Naive B cell (primary cell): Measurements from ENCODE around the gene TFF3. TPM values are rescaled to one million over a fixed set of nuclear protein-coding genes. Genes with fewer than 3 reads are reported as not detected.
A peak's percentile ranks its signal among the peaks of the same experiment; 100 is the strongest.

Experiments
- ATAC-seq, 2 donors: fragments of 150-1000 bp; cut with Tn5 transposase; 2 replicates each; pipeline ENCODE4 v1.10.0; 2021; ENCODE audit warnings: low read depth in 2 of 2, mild to moderate bottlenecking in 2 of 2, moderate library complexity in 2 of 2
- DNase-seq: peaks from one replicate; pipeline ENCODE4 v3.0.0; 2022
- H3K27ac Mint-ChIP-seq, 6 donors: one replicate each; pipeline ENCODE4 v1.8.0; 2020 to 2022; ENCODE audit warnings: mild to moderate bottlenecking in 6 of 6, mixed read lengths in 6 of 6, moderate library complexity in 5 of 6, inconsistent platforms in 2 of 6
- H3K27me3 Mint-ChIP-seq, 3 donors: one replicate each; pipeline ENCODE4 v1.8.0; 2021 to 2022; ENCODE audit warnings: mixed read lengths in 3 of 3, mild to moderate bottlenecking in 1 of 3
- H3K36me3 Mint-ChIP-seq, 2 donors: one replicate each; pipeline ENCODE4 v1.8.0; 2020 to 2022; ENCODE audit warnings: mixed read lengths in 2 of 2, inconsistent platforms in 1 of 2, mild to moderate bottlenecking in 1 of 2
- H3K4me1 Mint-ChIP-seq, 3 donors: one replicate each; pipeline ENCODE4 v1.8.0; 2020 to 2022; ENCODE audit warnings: mixed read lengths in 3 of 3, inconsistent platforms in 1 of 3, mild to moderate bottlenecking in 1 of 3, moderate library complexity in 1 of 3
- H3K4me3 Mint-ChIP-seq, 8 donors: one replicate each; pipeline ENCODE4 v1.8.0; 2020 to 2022; ENCODE audit warnings: mild to moderate bottlenecking in 8 of 8, mixed read lengths in 8 of 8, moderate library complexity in 8 of 8, inconsistent platforms in 2 of 8
- H3K9me3 Mint-ChIP-seq, 7 donors: one replicate each; pipeline ENCODE4 v1.8.0; 2020 to 2022; ENCODE audit warnings: mixed read lengths in 7 of 7, mild to moderate bottlenecking in 5 of 7, inconsistent platforms in 2 of 7, moderate library complexity in 1 of 7
- polyA plus RNA-seq, 6 donors: library from polyadenylated mRNA; unstranded; fragments of 300-500 nt; fragmentation: Illumina TruSeq; gene quantifications; one replicate each; pipeline ENCODE4 v1.2.3, GENCODE V29; 2021; ENCODE audit warnings: low read depth in 6 of 6

TFF3 gene
- polyA plus RNA-seq, 6 donors from 2014 or later: not detected

- H3K27me3 Mint-ChIP-seq: peaks cover 0 to 30% (median 6%) of the 10 kb centered on the region in 3 donors
Measured at GRCh38 chr21:42312626-42313104, 2.5 kb downstream of the TFF3 start.

GRCh38 chr21:42311816-42312625 lies 3.2 kb downstream of the TFF3 start:
- Mint-ChIP-seq H3K4me3 (no peak overlapping the region), H3K27ac (no peak overlapping the region), H3K4me1 (peaks cover 0 to 10% (median 5%) of the 10 kb centered on the region in 3 donors), H3K9me3 (no peaks in the 10 kb centered on the region), H3K36me3 (no peaks in the 10 kb centered on the region), H3K27me3 (peaks cover 3 to 32% (median 9%) of the 10 kb centered on the region in 3 donors)
- ATAC-seq: no peak
- no peak for DNase-seq

More at GRCh38 chr21:42312626-42313104, 2.5 kb downstream of the TFF3 start:
- Mint-ChIP-seq H3K4me3 (no peak overlapping the region), H3K9me3 (no peaks in the 10 kb centered on the region), H3K4me1 (peaks cover 0 to 10% (median 7%) of the 10 kb centered on the region in 3 donors), H3K36me3 (no peaks in the 10 kb centered on the region), H3K27ac (no peak overlapping the region)
- ATAC-seq (no peak), DNase-seq (no peak)

GRCh38 chr21:42311160-42311559 lies 4.0 kb downstream of the TFF3 start:
- ATAC-seq (no peak), DNase-seq (no peak)
- H3K36me3 Mint-ChIP-seq: no peaks in the 10 kb centered on the region
- H3K4me1 Mint-ChIP-seq: peaks cover 0 to 10% (median 5%) of the 10 kb centered on the region in 3 donors
- H3K4me3 Mint-ChIP-seq: no peak overlapping the region
- no peaks in the 10 kb centered on the region for H3K9me3 Mint-ChIP-seq
- peaks cover 9 to 40% (median 9%) of the 10 kb centered on the region in 3 donors for H3K27me3 Mint-ChIP-seq
- H3K27ac Mint-ChIP-seq: no peak overlapping the region

- H3K27ac Mint-ChIP-seq: peak overlapping the region in 3 of 6 donors; percentile 51 to 74 (median 52)
- no peak for DNase-seq
Measured at GRCh38 chr21:42310411-42311001, 4.7 kb downstream of the TFF3 start.

GRCh38 chr21:42309753-42310213 lies 5.4 kb downstream of the TFF3 start:
- peak; percentile 61 for DNase-seq
- H3K9me3 Mint-ChIP-seq: no peaks in the 10 kb centered on the region
- peaks cover 9 to 46% (median 9%) of the 10 kb centered on the region in 3 donors for H3K27me3 Mint-ChIP-seq
- peak overlapping the region in 1 of 8 donors; percentile 18 for H3K4me3 Mint-ChIP-seq
- H3K27ac Mint-ChIP-seq: peak overlapping the region in 2 of 6 donors; percentile 62 to 74
- ATAC-seq: peak; percentile 72 to 80
- H3K36me3 Mint-ChIP-seq: no peaks in the 10 kb centered on the region
- peaks cover 0 to 10% (median 5%) of the 10 kb centered on the region in 3 donors for H3K4me1 Mint-ChIP-seq

More at GRCh38 chr21:42310411-42311001, 4.7 kb downstream of the TFF3 start:
- no peak for ATAC-seq
- Mint-ChIP-seq H3K9me3 (no peaks in the 10 kb centered on the region), H3K27me3 (peaks cover 9 to 46% (median 9%) of the 10 kb centered on the region in 3 donors), H3K4me1 (peaks cover 0 to 10% (median 5%) of the 10 kb centered on the region in 3 donors), H3K4me3 (no peak overlapping the region), H3K36me3 (no peaks in the 10 kb centered on the region)

- H3K27me3 Mint-ChIP-seq: peaks cover 9 to 46% (median 9%) of the 10 kb centered on the region in 3 donors
- peak overlapping the region in 1 of 6 donors; percentile 74 for H3K27ac Mint-ChIP-seq
- no peak for DNase-seq
- no peak for ATAC-seq
- H3K36me3 Mint-ChIP-seq: no peaks in the 10 kb centered on the region
- peaks cover 0 to 10% (median 5%) of the 10 kb centered on the region in 3 donors for H3K4me1 Mint-ChIP-seq
- H3K9me3 Mint-ChIP-seq: no peaks in the 10 kb centered on the region
- peak overlapping the region in 1 of 8 donors; percentile 18 for H3K4me3 Mint-ChIP-seq
Measured at GRCh38 chr21:42308914-42309752, 6.1 kb downstream of the TFF3 start.

- Mint-ChIP-seq H3K27me3 (peaks cover 9 to 46% (median 9%) of the 10 kb centered on the region in 3 donors), H3K36me3 (no peaks in the 10 kb centered on the region), H3K4me3 (no peak overlapping the region), H3K9me3 (no peaks in the 10 kb centered on the region), H3K27ac (no peak overlapping the region), H3K4me1 (peaks cover 0 to 10% (median 5%) of the 10 kb centered on the region in 3 donors)
- DNase-seq (no peak), ATAC-seq (no peak)
Measured at GRCh38 chr21:42308161-42308913, 6.9 kb downstream of the TFF3 start.

- Mint-ChIP-seq H3K27ac (no peak overlapping the region), H3K36me3 (no peaks in the 10 kb centered on the region), H3K9me3 (no peaks in the 10 kb centered on the region), H3K27me3 (peaks cover 9 to 44% (median 9%) of the 10 kb centered on the region in 3 donors), H3K4me1 (peaks cover 0 to 10% (median 5%) of the 10 kb centered on the region in 3 donors), H3K4me3 (no peak overlapping the region)
- DNase-seq (no peak), ATAC-seq (no peak)
Measured at GRCh38 chr21:42307106-42307505, 8.1 kb downstream of the TFF3 start.

- no peak overlapping the region for H3K4me3 Mint-ChIP-seq
- H3K27me3 Mint-ChIP-seq: peaks cover 9 to 42% (median 9%) of the 10 kb centered on the region in 3 donors
- H3K9me3 Mint-ChIP-seq: no peaks in the 10 kb centered on the region
- no peaks in the 10 kb centered on the region for H3K36me3 Mint-ChIP-seq
- H3K27ac Mint-ChIP-seq: no peak overlapping the region
- DNase-seq (no peak), ATAC-seq (no peak)
- peaks cover 0 to 10% (median 5%) of the 10 kb centered on the region in 3 donors for H3K4me1 Mint-ChIP-seq
Measured at GRCh38 chr21:42306366-42307035, 8.7 kb downstream of the TFF3 start.

- Mint-ChIP-seq H3K27ac (peak overlapping the region in 1 of 6 donors; percentile 59), H3K9me3 (no peaks in the 10 kb centered on the region), H3K4me3 (peak overlapping the region in 1 of 8 donors; percentile 57), H3K27me3 (peaks cover 9 to 42% (median 9%) of the 10 kb centered on the region in 3 donors), H3K4me1 (peaks cover 0 to 10% (median 5%) of the 10 kb centered on the region in 3 donors), H3K36me3 (no peaks in the 10 kb centered on the region)
- DNase-seq (no peak), ATAC-seq (no peak)
Measured at GRCh38 chr21:42305707-42306147, 9.5 kb downstream of the TFF3 start.

- DNase-seq: no peak
- peak overlapping the region in 2 of 6 donors; percentile 20 to 36 for H3K27ac Mint-ChIP-seq
- no peaks in the 10 kb centered on the region for H3K36me3 Mint-ChIP-seq
- no peak for ATAC-seq
- peaks cover 0 to 11% (median 5%) of the 10 kb centered on the region in 3 donors for H3K4me1 Mint-ChIP-seq
- no peaks in the 10 kb centered on the region for H3K9me3 Mint-ChIP-seq
- H3K4me3 Mint-ChIP-seq: no peak overlapping the region
- peaks cover 9 to 34% (median 9%) of the 10 kb centered on the region in 3 donors for H3K27me3 Mint-ChIP-seq
Measured at GRCh38 chr21:42304556-42305454, 10.4 kb downstream of the TFF3 start.
